ENCODE measurements around the gene LRRC26.

LRRC26 gene

DNA sequence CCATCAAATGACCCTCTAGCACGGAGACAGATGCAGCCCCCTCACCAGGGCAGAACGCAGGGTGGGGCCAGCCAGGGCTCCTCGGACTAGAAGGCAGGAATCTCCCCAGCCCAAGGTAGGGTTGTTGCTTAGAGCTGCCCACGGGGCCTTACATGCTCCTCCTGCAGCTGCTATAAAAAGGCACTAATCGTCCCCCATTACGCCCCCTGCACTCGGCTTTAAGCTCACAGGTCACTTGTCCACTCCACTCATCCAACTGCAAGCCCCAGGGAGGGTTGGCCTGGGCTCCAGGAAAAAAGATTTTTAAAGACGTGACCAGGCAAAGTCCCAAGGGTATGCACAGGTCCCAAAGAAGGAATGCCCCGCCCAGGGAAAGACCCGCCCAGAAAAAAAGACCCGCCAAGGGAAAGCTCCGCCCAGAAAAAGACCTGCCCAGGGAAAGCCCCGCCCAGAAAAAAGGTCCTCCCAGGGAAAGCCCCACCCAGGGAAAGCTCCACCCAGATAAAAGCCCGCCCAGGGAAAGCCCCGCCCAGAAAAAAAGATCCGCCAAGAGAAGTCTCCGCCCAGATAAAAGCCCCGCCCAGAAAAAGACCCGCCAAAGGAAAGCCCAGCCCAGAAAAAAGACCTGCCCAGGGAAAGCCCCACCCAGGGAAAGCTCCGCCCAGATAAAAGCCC is 19.8 kb downstream of the LRRC26 start:
- no peak overlapping the region for H3K27ac ChIP-seq (ENCODE audit: low read depth, low read length)
- no peak overlapping the region for H3K9ac ChIP-seq (ENCODE audit: low read depth in 1 of 2, low read length in 2 of 2)
- H3K9me3 ChIP-seq (ENCODE audit: control insufficient read depth in 1 of 2, low read length in 2 of 2): no peaks in the 10 kb centered on the region
- H3K4me3 ChIP-seq (ENCODE audit: low read depth in 1 of 2, low read length in 2 of 2): no peak overlapping the region
- H3K36me3 ChIP-seq (ENCODE audit: control insufficient read depth in 1 of 2, insufficient read depth in 2 of 2, low read length in 2 of 2): no peaks in the 10 kb centered on the region
- H3K27me3 ChIP-seq (ENCODE audit: control insufficient read depth in 1 of 2, insufficient read depth in 2 of 2, low read length in 2 of 2): peaks cover 0 to 6% of the 10 kb centered on the region in 2 donors
- H3K4me1 ChIP-seq (ENCODE audit: control insufficient read depth in 1 of 2, insufficient read depth in 2 of 2, low read length in 2 of 2): peaks cover 3 to 6% of the 10 kb centered on the region in 2 donors

DNA sequence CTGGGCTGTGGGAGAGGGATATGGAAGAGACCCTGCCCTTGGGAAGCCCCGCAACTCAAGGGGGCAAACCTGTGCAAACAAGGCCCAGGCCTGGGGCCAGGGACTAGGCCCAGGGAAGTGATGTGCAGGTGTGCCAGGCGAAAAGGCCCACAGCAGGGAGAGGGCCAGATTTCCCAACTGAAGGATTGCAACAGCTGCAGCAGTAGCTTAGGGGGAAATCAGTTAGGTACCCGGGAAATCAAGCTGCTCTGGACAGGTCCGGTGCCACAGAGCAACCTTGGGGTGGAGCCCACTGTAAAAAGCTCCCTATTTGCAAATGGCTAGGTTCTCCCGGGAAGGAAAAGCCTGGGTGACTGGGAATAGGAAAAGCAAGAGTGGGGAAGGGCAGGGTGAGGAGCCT is 20.5 kb downstream of the LRRC26 start:
- no peak overlapping the region for H3K27ac ChIP-seq (ENCODE audit: low read depth, low read length)
- H3K9me3 ChIP-seq (ENCODE audit: control insufficient read depth in 1 of 2, low read length in 2 of 2): no peaks in the 10 kb centered on the region
- H3K9ac ChIP-seq (ENCODE audit: low read depth in 1 of 2, low read length in 2 of 2): no peak overlapping the region
- H3K36me3 ChIP-seq (ENCODE audit: control insufficient read depth in 1 of 2, insufficient read depth in 2 of 2, low read length in 2 of 2): no peaks in the 10 kb centered on the region
- no peak overlapping the region for H3K4me3 ChIP-seq (ENCODE audit: low read depth in 1 of 2, low read length in 2 of 2)
- H3K4me1 ChIP-seq (ENCODE audit: control insufficient read depth in 1 of 2, insufficient read depth in 2 of 2, low read length in 2 of 2): peaks cover 3 to 6% of the 10 kb centered on the region in 2 donors
- peaks cover 0 to 6% of the 10 kb centered on the region in 2 donors for H3K27me3 ChIP-seq (ENCODE audit: control insufficient read depth in 1 of 2, insufficient read depth in 2 of 2, low read length in 2 of 2)

DNA sequence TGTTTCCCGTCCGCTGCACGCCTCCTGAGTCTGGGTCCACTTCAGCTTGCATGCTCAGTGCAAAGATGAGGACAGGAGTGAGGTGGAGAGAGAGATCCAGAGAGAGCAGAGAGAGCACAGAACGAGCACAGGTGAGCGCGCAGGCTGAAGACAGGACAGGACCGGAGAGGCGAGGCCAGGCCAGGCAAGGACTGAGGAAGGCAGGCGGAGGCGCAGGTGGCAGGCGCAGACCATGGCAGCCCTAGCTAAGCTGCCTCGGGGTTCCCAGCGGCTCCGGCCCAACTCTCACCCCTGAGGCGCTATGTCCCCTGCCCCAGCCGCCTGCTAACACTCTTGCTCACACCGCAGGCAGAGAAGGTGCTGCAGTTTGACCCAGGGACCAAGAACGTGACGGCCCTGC is 21.2 kb downstream of the LRRC26 start:
- Histone ChIP-seq H3K27ac (ENCODE audit: low read depth, low read length) (no peak overlapping the region), H3K4me3 (ENCODE audit: low read depth in 1 of 2, low read length in 2 of 2) (no peak overlapping the region), H3K9me3 (ENCODE audit: control insufficient read depth in 1 of 2, low read length in 2 of 2) (no peaks in the 10 kb centered on the region), H3K27me3 (ENCODE audit: control insufficient read depth in 1 of 2, insufficient read depth in 2 of 2, low read length in 2 of 2) (peaks cover 4 to 9% of the 10 kb centered on the region in 2 donors), H3K36me3 (ENCODE audit: control insufficient read depth in 1 of 2, insufficient read depth in 2 of 2, low read length in 2 of 2) (no peaks in the 10 kb centered on the region), H3K4me1 (ENCODE audit: control insufficient read depth in 1 of 2, insufficient read depth in 2 of 2, low read length in 2 of 2) (peaks cover 3 to 6% of the 10 kb centered on the region in 2 donors), H3K9ac (ENCODE audit: low read depth in 1 of 2, low read length in 2 of 2) (no peak overlapping the region)

DNA sequence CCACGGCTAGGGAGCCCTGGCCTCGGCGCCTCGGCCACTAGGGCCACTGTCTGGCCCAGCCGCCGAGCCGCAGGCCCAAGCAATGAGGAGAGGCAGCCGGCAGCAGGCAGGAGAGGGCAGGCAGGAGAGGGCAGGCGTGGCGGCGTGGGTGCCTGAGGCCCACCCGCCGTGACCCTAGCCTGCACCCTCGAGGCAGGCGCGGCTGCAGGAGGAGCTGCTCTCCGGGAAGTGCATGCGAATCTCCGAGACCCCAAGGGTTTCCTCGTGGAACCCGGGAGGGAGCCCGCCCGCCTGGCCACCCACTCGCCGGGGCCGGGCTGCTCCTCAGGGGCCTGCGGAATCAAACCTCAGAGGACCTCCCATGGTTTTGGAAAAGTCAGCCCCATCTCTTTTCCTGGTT is 21.6 kb downstream of the LRRC26 start:
- H3K9ac ChIP-seq (ENCODE audit: low read depth in 1 of 2, low read length in 2 of 2): no peak overlapping the region
- no peaks in the 10 kb centered on the region for H3K36me3 ChIP-seq (ENCODE audit: control insufficient read depth in 1 of 2, insufficient read depth in 2 of 2, low read length in 2 of 2)
- H3K4me3 ChIP-seq (ENCODE audit: low read depth in 1 of 2, low read length in 2 of 2): no peak overlapping the region
- no peaks in the 10 kb centered on the region for H3K9me3 ChIP-seq (ENCODE audit: control insufficient read depth in 1 of 2, low read length in 2 of 2)
- peaks cover 4 to 13% of the 10 kb centered on the region in 2 donors for H3K27me3 ChIP-seq (ENCODE audit: control insufficient read depth in 1 of 2, insufficient read depth in 2 of 2, low read length in 2 of 2)
- H3K27ac ChIP-seq (ENCODE audit: low read depth, low read length): no peak overlapping the region
- peaks cover 3 to 6% of the 10 kb centered on the region in 2 donors for H3K4me1 ChIP-seq (ENCODE audit: control insufficient read depth in 1 of 2, insufficient read depth in 2 of 2, low read length in 2 of 2)

DNA sequence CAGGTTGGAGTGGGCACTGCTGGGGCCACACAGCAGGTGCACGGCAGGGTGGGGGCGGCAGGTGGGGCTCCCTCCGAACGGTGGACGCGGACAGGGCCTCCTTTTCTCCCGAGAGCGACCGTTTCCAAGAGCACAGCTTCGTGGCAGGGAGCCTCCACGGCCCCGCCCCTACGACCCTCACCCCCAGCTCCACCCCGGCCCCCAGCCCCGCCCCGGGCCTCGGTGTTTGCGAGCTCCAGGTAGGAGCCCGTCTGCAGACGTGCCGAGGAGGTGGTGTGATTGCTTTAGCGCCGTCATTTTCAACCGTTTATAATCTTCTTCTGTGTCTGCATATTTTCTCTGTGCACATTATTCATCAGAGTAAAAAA is 22.1 kb downstream of the LRRC26 start:
- H3K27ac ChIP-seq (ENCODE audit: low read depth, low read length): no peak overlapping the region
- H3K4me1 ChIP-seq (ENCODE audit: control insufficient read depth in 1 of 2, insufficient read depth in 2 of 2, low read length in 2 of 2): peaks cover 3 to 6% of the 10 kb centered on the region in 2 donors
- no peak overlapping the region for H3K4me3 ChIP-seq (ENCODE audit: low read depth in 1 of 2, low read length in 2 of 2)
- H3K36me3 ChIP-seq (ENCODE audit: control insufficient read depth in 1 of 2, insufficient read depth in 2 of 2, low read length in 2 of 2): no peaks in the 10 kb centered on the region
- H3K9me3 ChIP-seq (ENCODE audit: control insufficient read depth in 1 of 2, low read length in 2 of 2): no peaks in the 10 kb centered on the region
- peaks cover 4 to 15% of the 10 kb centered on the region in 2 donors for H3K27me3 ChIP-seq (ENCODE audit: control insufficient read depth in 1 of 2, insufficient read depth in 2 of 2, low read length in 2 of 2)
- no peak overlapping the region for H3K9ac ChIP-seq (ENCODE audit: low read depth in 1 of 2, low read length in 2 of 2)

DNA sequence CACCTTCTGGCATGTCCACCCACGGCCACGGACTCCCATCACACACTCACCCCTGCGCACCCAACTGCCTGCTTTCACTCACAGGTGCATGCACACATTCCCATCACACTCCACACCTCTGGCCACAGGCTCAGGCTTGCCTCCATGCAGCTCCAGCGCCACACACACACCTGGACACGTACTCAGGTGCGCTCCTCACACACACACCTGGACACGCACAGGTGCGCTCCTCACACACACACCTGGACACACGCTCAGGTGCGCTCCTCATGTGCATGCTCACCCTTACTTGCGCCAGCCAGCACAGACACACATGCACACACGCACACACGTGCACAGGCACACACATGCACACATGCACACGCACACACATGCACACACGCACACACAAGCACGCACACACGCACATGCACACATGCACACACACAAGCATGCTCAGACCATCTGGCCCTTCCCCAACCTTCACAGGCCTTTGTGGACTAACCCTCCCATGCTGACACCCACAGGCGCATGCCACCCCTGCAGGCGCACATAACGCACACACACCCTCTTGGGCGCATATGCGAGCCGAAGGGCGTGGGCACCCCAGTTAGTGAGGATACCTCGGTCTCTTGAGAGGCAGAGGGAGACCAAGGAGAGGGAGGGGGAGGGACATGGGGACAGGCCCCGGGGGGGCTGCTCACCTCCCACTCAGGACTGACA is 22.6 kb downstream of the LRRC26 start:
- Histone ChIP-seq H3K27ac (ENCODE audit: low read depth, low read length) (no peak overlapping the region), H3K9me3 (ENCODE audit: control insufficient read depth in 1 of 2, low read length in 2 of 2) (no peaks in the 10 kb centered on the region), H3K36me3 (ENCODE audit: control insufficient read depth in 1 of 2, insufficient read depth in 2 of 2, low read length in 2 of 2) (no peaks in the 10 kb centered on the region), H3K9ac (ENCODE audit: low read depth in 1 of 2, low read length in 2 of 2) (no peak overlapping the region), H3K27me3 (ENCODE audit: control insufficient read depth in 1 of 2, insufficient read depth in 2 of 2, low read length in 2 of 2) (peaks cover 6 to 20% of the 10 kb centered on the region in 2 donors), H3K4me1 (ENCODE audit: control insufficient read depth in 1 of 2, insufficient read depth in 2 of 2, low read length in 2 of 2) (peaks cover 3 to 6% of the 10 kb centered on the region in 2 donors), H3K4me3 (ENCODE audit: low read depth in 1 of 2, low read length in 2 of 2) (no peak overlapping the region)

DNA sequence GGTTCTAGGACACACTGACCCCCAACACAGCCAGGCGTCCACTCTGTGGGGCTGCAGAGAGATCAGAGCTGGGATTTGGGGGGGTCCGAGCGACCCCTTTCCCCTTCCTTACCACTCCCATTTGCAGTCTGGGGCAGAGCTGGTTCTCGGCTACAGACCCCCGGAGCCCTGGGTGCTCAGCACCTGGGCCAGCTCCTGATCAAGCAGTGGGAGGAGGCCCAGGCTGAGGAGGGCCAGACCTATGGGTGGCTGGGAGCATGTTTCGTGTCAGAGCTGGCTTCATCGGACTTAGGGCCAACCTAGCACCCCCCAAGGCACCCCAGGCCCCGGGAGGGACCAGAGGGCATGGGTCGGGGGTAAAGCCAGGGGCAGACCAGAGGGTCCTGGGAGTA is 23.3 kb downstream of the LRRC26 start:
- no peak overlapping the region for H3K4me3 ChIP-seq (ENCODE audit: low read depth in 1 of 2, low read length in 2 of 2)
- H3K27me3 ChIP-seq (ENCODE audit: control insufficient read depth in 1 of 2, insufficient read depth in 2 of 2, low read length in 2 of 2): peaks cover 13 to 26% of the 10 kb centered on the region in 2 donors
- H3K36me3 ChIP-seq (ENCODE audit: control insufficient read depth in 1 of 2, insufficient read depth in 2 of 2, low read length in 2 of 2): no peaks in the 10 kb centered on the region

DNA sequence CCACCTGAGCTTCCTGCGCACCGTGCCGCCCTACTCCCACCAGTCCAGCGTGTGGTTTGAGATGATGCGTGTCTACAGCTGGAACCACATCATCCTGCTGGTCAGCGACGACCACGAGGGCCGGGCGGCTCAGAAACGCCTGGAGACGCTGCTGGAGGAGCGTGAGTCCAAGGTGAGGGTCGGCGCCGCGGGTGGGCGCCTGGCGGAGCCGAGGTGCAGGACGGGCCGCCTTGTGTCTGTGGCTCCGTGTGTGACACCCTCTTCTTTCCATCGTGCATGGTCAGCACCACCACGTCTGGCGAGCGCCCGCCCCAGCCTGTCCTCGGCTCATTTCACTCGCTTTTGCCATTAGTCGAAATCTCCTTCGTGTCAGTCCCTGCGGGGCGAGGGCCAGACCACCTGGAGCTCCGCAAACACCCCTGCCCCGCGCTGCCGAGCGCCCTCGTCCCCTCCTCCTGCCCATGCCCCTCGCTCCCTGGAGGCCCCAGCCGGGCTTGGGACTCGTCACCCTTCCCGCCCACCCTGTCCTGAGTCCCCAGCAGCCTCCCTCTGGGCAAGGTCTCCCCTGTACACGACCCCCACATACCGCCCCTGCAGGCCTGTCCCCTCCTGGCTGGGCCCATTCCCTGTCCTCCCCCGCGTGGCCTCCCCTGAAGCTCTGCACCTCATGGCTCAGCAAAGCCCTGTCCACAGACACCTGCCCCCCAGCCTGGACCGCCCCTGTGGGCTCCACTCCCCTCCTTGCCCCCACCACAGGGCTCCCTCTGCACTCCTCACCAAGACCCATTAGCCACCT is 23.9 kb downstream of the LRRC26 start:
- Histone ChIP-seq H3K4me1 (ENCODE audit: control insufficient read depth in 1 of 2, insufficient read depth in 2 of 2, low read length in 2 of 2) (peaks cover 3 to 6% of the 10 kb centered on the region in 2 donors), H3K27ac (ENCODE audit: low read depth, low read length) (no peak overlapping the region), H3K9ac (ENCODE audit: low read depth in 1 of 2, low read length in 2 of 2) (no peak overlapping the region), H3K4me3 (ENCODE audit: low read depth in 1 of 2, low read length in 2 of 2) (no peak overlapping the region), H3K36me3 (ENCODE audit: control insufficient read depth in 1 of 2, insufficient read depth in 2 of 2, low read length in 2 of 2) (no peaks in the 10 kb centered on the region), H3K27me3 (ENCODE audit: control insufficient read depth in 1 of 2, insufficient read depth in 2 of 2, low read length in 2 of 2) (peaks cover 19 to 28% of the 10 kb centered on the region in 2 donors), H3K9me3 (ENCODE audit: control insufficient read depth in 1 of 2, low read length in 2 of 2) (no peaks in the 10 kb centered on the region)

More for the DNA sequence above, 23.3 kb downstream of the LRRC26 start:
- no peak overlapping the region for H3K9ac ChIP-seq (ENCODE audit: low read depth in 1 of 2, low read length in 2 of 2)
- H3K4me1 ChIP-seq (ENCODE audit: control insufficient read depth in 1 of 2, insufficient read depth in 2 of 2, low read length in 2 of 2): peaks cover 3 to 6% of the 10 kb centered on the region in 2 donors
- H3K9me3 ChIP-seq (ENCODE audit: control insufficient read depth in 1 of 2, low read length in 2 of 2): no peaks in the 10 kb centered on the region
- no peak overlapping the region for H3K27ac ChIP-seq (ENCODE audit: low read depth, low read length)

DNA sequence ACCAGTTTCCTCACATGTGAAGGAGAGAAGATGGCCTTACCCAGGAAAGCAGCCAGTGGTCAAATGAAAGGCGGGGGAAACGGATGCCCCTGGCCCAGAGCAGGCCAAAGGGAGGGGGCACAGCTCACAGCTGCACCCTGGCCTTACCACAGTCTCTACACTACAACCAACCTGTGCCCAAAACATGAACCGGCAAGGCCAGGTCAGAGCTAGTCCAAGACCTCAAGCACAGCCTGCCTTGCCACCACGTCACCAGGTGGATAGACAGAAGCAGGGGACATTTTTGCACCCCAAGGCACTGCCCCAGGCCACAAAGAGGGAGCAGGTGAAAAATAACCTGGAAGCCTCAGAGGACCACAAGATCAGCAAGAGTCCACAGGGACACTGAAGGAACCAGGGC is 26.4 kb downstream of the LRRC26 start:
- Histone ChIP-seq H3K27me3 (ENCODE audit: control insufficient read depth in 1 of 2, insufficient read depth in 2 of 2, low read length in 2 of 2) (peaks cover 37 to 48% of the 10 kb centered on the region in 2 donors), H3K9me3 (ENCODE audit: control insufficient read depth in 1 of 2, low read length in 2 of 2) (no peaks in the 10 kb centered on the region), H3K4me3 (ENCODE audit: low read depth in 1 of 2, low read length in 2 of 2) (no peak overlapping the region), H3K27ac (ENCODE audit: low read depth, low read length) (no peak overlapping the region), H3K36me3 (ENCODE audit: control insufficient read depth in 1 of 2, insufficient read depth in 2 of 2, low read length in 2 of 2) (no peaks in the 10 kb centered on the region), H3K4me1 (ENCODE audit: control insufficient read depth in 1 of 2, insufficient read depth in 2 of 2, low read length in 2 of 2) (peaks cover 0 to 3% of the 10 kb centered on the region in 2 donors), H3K9ac (ENCODE audit: low read depth in 1 of 2, low read length in 2 of 2) (no peak overlapping the region)

All from duodenal mucosa (tissue), 2 donors.